ENCODE measurements around the gene PWWP2B. TPM values are rescaled to one million over a fixed set of nuclear protein-coding genes. Genes with fewer than 3 reads are reported as not detected.

Gene PWWP2B
- total RNA-seq, 6 experiments from 2014 or later, result 3.0 to 12.2 (median 5.1) TPM

- ATAC-seq, result peak; percentile 70 to 85 (median 78)
- no peak overlapping the region for H3K27ac ChIP-seq
These were observed 9.2 kb upstream of the PWWP2B start for GRCh38 chr10:132387764-132388210.

GRCh38 chr10:132388891-132389432, 8.0 kb upstream of the PWWP2B start:
- ATAC-seq (peak; percentile 48 to 64 (median 56)), DNase-seq (peak in 2 of 3 donors; percentile 60 to 74)
- Histone ChIP-seq H3K4me1 (no peaks in the 10 kb centered on the region), H3K27ac (no peak overlapping the region), H3K9me3 (no peaks in the 10 kb centered on the region), H3K27me3 (no peaks in the 10 kb centered on the region), H3K36me3 (no peaks in the 10 kb centered on the region), H3K4me3 (no peak overlapping the region)
- TF ChIP-seq, protein P1, sequence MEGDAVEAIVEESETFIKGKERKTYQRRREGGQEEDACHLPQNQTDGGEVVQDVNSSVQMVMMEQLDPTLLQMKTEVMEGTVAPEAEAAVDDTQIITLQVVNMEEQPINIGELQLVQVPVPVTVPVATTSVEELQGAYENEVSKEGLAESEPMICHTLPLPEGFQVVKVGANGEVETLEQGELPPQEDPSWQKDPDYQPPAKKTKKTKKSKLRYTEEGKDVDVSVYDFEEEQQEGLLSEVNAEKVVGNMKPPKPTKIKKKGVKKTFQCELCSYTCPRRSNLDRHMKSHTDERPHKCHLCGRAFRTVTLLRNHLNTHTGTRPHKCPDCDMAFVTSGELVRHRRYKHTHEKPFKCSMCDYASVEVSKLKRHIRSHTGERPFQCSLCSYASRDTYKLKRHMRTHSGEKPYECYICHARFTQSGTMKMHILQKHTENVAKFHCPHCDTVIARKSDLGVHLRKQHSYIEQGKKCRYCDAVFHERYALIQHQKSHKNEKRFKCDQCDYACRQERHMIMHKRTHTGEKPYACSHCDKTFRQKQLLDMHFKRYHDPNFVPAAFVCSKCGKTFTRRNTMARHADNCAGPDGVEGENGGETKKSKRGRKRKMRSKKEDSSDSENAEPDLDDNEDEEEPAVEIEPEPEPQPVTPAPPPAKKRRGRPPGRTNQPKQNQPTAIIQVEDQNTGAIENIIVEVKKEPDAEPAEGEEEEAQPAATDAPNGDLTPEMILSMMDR (IDR thresholded peaks at IDR 0.05), result no peak
- TF ChIP-seq POLR2A (IDR thresholded peaks at IDR 0.05), result no peak
- WGBS (ENCODE audit: insufficient coverage, low coverage, low lambda C conversion rate, missing lambda C conversion rate), result 7% methylated on average over 3 of the region's 22 CpGs
- intact Hi-C loops (cut with DNase I), result loop anchor here in 1 of 2 donors (10.0 kb wide), 1 partner anchor 246 kb away; no protein-coding TSS in a partner anchor

More at GRCh38 chr10:132387764-132388210, 9.2 kb upstream of the PWWP2B start:
- H3K4me1 ChIP-seq, result no peaks in the 10 kb centered on the region
- no peak for TF ChIP-seq POLR2A (IDR thresholded peaks at IDR 0.05)
- TF ChIP-seq, protein P1 (IDR thresholded peaks at IDR 0.05), result peak; percentile 56 to 62 (median 58)
- DNase-seq, result peak; percentile 73 to 78 (median 78)
- no peaks in the 10 kb centered on the region for H3K27me3 ChIP-seq
- H3K9me3 ChIP-seq, result no peaks in the 10 kb centered on the region
- H3K36me3 ChIP-seq, result no peaks in the 10 kb centered on the region
- 4% methylated on average over 5 of the region's 26 CpGs for WGBS (ENCODE audit: insufficient coverage, low coverage, low lambda C conversion rate, missing lambda C conversion rate)
- intact Hi-C loops (cut with DNase I), result loop anchor here in 1 of 2 donors (10.0 kb wide), 1 partner anchor 247 kb away; no protein-coding TSS in a partner anchor
- H3K4me3 ChIP-seq, result no peak overlapping the region

GRCh38 chr10:132389433-132390169, 7.4 kb upstream of the PWWP2B start:
- ATAC-seq, result peak in 1 of 4 donors; percentile 3
- Histone ChIP-seq H3K4me3 (no peak overlapping the region), H3K27me3 (no peaks in the 10 kb centered on the region), H3K9me3 (no peaks in the 10 kb centered on the region), H3K36me3 (no peaks in the 10 kb centered on the region), H3K27ac (no peak overlapping the region), H3K4me1 (no peaks in the 10 kb centered on the region)
- peak in 2 of 3 donors; percentile 41 to 46 for DNase-seq
- TF ChIP-seq, protein P1 (IDR thresholded peaks at IDR 0.05), result no peak
- TF ChIP-seq POLR2A (IDR thresholded peaks at IDR 0.05), result no peak
- 43% methylated on average over 3 of the region's 16 CpGs for WGBS (ENCODE audit: insufficient coverage, low coverage, low lambda C conversion rate, missing lambda C conversion rate)
- intact Hi-C loops (cut with DNase I), result loop anchor here (5.0 to 10.0 kb wide), 4 partner anchors 55 to 245 kb away; partner anchors contain the start of gene LRRC27 (in 1 of the 2)

- Histone ChIP-seq H3K4me3 (no peak overlapping the region), H3K9me3 (no peaks in the 10 kb centered on the region), H3K4me1 (no peaks in the 10 kb centered on the region), H3K36me3 (no peaks in the 10 kb centered on the region), H3K27me3 (no peaks in the 10 kb centered on the region), H3K27ac (no peak overlapping the region)
- WGBS (ENCODE audit: insufficient coverage, low coverage, low lambda C conversion rate, missing lambda C conversion rate), result 75% methylated on average over 5 of the region's 8 CpGs
- TF ChIP-seq POLR2A (IDR thresholded peaks at IDR 0.05), result no peak
- TF ChIP-seq, protein P1 (IDR thresholded peaks at IDR 0.05), result no peak
- ATAC-seq (no peak), DNase-seq (no peak)
- intact Hi-C loops (cut with DNase I), result loop anchor here (5.0 to 10.0 kb wide), 3 partner anchors 56 to 62 kb away; partner anchors contain the start of gene LRRC27 (in 1 of the 2)
These were observed 6.7 kb upstream of the PWWP2B start for GRCh38 chr10:132390170-132390920.
